Measurements from ENCODE around the gene FDX2.
"Not testable (repeated sequence)": the region's sequence is repeated elsewhere in the genome, so short reads cannot be mapped to it uniquely, and the experiment has no call there.

Gene FDX2

DNA sequence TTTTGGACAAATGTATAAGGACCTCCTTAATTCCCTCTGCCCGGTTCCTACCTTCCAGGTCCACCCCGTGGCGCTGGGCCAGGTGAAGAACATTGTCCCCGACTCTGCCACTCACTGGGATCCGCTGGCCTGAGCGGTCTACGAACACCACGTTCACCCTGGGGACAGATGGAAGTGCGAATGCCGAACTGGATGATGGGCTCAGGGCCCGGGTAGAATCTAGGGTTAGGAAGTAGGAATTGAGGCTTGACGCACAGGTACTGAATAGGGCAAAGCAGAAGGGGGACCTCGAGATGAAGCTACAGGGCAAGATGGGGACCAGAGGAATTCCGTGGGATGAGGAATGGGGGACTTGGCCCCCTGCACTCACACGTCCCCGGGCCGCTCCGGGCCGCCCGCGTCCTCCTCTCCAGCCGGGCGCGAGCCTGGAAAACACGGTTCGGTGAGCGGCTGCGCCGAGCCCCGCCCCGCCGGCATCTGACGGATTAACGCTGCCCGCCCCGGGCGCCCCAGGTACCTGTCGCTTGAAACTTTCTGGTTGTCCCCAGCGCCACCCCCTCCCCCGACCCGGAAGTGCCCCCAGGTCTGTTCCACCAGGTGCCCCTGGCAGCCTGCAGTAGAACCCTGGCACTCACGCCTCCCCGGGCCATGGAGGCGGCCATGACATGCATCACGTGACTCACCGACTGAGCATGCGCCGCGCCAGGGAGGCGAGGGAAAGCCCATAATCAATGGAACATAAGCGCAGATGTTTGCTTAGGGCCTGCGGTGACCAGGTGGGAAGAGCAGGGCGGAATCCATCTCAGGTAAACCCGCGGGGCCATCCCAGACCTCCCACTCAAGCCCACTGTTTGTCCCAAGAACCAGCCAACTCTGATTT, at the start of gene FDX2:
TSS of gene FDX2 (minus strand) at position 681 of the 880 bp plus-strand sequence. CDS start at position 662, 19 bp downstream.
- no peak for DNase-seq

DNA sequence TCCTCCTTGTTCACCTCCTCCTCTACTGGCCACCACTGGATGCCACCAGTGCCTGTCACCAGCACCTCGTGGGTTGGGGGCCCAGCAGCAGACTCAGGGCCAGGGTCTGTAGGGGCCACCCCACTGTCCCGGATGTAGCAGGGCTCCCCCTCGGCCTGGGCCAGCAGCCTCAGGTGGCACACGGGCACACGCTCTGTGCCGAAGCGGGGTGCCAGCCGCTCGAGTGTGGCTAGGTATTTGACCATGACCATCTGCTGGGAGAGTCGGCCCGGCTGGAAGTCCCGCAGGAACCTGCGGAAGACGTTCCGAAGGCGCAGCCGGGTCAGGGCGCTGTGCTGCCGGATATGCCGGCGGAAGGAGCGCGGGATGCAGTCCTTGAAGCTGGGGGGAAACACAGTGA, 49.7 kb upstream of the FDX2 start:
- DNase-seq: no peak

DNA sequence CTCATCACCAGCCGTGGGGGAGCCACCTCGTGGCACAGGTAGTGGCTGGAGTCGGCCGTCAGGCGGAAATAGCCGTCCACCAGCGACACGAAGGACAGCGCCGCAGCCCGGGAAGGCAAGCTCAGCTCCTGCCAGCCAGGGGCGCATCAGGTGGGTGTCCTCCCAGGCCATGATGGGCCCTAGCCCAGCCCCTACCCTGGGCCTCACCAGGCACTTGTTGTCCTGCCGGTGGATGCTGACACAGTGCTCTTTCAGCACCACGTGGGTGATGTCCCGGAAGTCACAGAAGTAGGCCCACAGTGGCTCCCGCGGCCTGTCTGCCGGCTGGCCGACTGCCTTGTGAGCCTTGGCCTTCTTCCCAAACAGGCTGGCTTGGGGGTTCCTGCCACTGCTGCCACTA, 48.8 kb upstream of the FDX2 start:
- DNase-seq: no peak

GRCh38 chr19:10363789-10364281, 48.0 kb upstream of the FDX2 start:
- no peak for DNase-seq

GRCh38 chr19:10362259-10362658, 46.4 kb upstream of the FDX2 start:
- DNase-seq: no peak

- DNase-seq: no peak
These were observed 45.8 kb upstream of the FDX2 start for GRCh38 chr19:10361569-10362011.

DNA sequence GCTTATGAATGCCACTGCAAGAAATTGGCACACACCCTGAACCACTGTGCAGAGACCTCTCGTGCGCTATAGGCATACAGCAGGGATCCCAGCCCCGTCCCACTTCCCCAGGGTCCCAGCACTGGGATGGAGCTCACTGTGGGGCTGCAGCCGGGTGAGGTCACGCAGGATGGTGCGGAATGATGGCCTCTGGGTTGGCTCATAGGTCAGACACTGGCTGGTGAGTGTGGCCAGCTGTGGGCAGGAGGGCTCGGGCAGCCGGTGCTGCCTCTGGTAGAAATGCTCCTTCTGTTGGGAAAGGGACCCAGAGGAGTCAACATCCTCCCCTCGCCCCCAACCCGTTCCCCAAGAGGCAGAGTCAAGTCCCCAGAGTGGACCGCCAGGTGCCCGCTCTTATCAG, 40.6 kb upstream of the FDX2 start:
- no peak for DNase-seq

DNA sequence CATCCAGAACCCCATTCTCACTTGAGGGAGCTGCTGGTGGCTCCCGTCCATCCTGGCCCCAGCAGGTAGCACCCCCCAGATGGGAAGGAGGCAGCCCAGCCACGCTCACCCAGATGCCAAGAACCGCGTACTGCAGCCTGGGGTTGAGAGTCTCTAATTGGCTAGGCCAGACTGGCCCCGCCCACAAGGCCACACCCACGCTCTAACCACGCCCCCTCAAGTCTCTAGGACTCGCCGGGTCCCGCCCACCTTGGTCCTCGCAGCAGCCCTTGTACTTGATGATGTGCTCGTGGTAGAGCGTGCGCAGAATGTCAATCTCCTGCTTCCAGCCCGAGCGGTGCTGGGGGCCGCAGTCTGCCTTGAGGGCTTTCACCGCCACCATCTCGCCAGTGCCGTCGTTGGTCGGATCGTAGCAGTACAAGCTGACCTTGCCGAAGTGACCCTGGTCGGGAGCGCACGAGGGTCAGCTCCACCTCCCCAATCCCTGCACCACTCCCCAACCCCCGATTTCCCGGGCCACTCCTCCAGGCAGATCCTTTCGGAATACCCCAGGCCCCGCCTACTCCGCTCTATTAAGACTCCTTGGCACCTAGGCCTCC, 38.1 kb upstream of the FDX2 start:
- no peak for DNase-seq

DNA sequence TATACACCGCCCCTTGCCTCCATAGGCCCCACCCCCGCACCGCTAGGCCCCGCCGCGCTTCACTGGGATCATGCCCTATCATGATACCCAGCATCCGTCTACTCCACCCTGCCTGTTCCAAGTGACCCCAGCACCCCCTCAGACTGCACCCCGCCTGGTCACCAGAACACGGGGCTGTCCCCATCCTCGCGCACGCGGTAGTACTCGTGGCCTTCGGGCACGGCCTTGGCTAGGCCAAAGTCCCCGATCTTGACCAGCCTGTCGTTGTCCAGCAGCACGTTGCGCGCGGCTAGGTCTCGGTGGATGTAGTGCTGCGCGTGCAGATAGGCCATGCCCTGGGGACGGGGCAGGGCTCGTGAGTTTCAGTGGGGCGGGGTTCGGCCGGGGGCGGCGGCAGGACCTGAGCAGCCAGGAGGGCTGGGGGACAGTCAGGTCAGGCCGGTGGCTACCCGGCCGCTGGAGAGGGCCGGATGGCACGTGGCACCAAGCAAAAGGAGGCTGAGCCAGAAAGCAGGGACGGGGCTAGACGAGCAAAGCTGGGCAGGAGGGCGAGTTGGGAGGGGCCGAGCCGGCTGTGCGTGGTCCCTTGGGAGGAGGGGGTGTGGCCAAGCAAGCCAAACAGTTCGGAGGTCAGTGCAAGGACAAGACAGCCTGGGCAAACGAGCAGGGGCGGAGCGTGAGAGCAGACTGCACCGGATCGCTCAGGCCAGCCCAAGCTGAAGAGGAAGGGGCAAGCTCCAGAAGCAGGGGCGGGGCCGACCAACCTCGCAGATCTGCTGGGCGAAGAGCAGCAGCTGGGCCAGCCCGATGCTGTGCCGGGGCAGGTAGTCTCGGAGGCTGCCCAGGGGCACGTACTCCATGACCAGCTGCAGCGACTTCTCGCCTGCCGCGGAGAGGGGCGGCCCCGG, 37.2 kb upstream of the FDX2 start:
- DNase-seq: no peak

- no peak for DNase-seq
These were observed 30.7 kb upstream of the FDX2 start for GRCh38 chr19:10346509-10346908.

- DNase-seq: no peak
These were observed 29.0 kb upstream of the FDX2 start for GRCh38 chr19:10344780-10345179.

GRCh38 chr19:10343495-10343894, 27.7 kb upstream of the FDX2 start:
- DNase-seq: no peak

DNA sequence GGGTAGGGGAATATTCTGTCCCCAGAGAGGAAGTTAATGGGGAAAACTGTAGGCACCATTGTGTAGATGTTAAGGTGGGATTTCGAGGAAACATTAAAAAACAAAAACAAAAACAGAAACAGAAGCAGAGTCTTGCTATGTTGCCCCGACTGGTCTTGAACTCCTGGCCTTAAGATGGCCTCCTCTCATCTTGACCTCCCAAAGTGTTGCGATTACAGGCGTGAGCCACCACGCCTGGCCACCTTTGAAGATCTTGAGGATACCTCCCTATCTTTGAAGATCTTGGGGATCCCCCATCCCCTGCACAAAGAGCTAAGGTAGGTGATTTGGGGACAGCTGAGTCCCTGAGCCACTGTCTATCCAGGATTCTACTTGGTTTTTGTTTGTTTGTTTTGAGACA, 24.2 kb upstream of the FDX2 start:
- DNase-seq: no peak

- no peak for DNase-seq
These were observed 23.7 kb upstream of the FDX2 start, which contains the start of gene ICAM3 for GRCh38 chr19:10339380-10339960. TSS of gene ICAM3 (minus strand) at chr19:10339624. CDS start at chr19:10339614, 10 bp downstream.

DNA sequence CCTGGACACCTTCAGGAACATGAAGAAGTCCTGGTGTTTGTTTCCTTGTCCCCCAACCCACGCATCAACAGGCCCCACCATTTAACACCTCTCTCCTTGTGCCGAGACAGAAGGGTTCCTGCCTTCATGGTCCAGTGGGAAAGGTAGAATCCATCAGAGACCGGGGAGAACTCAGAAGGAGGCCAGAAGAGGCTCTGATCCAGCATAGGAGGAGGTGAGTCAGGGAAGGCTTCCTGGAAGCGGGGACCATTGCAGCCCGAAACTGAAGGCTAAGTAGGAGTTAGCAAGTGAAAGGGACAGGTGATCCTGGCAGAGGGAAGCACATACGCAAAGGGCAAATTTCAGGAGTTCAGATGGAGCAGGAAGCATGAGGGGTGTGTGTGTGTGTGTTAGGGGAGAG, 23.1 kb upstream of the FDX2 start:
- no peak for DNase-seq

GRCh38 chr19:10336725-10337124, 20.9 kb upstream of the FDX2 start:
- DNase-seq: not testable (repeated sequence)

GRCh38 chr19:10335352-10335985, 19.7 kb upstream of the FDX2 start:
- no peak for DNase-seq

DNA sequence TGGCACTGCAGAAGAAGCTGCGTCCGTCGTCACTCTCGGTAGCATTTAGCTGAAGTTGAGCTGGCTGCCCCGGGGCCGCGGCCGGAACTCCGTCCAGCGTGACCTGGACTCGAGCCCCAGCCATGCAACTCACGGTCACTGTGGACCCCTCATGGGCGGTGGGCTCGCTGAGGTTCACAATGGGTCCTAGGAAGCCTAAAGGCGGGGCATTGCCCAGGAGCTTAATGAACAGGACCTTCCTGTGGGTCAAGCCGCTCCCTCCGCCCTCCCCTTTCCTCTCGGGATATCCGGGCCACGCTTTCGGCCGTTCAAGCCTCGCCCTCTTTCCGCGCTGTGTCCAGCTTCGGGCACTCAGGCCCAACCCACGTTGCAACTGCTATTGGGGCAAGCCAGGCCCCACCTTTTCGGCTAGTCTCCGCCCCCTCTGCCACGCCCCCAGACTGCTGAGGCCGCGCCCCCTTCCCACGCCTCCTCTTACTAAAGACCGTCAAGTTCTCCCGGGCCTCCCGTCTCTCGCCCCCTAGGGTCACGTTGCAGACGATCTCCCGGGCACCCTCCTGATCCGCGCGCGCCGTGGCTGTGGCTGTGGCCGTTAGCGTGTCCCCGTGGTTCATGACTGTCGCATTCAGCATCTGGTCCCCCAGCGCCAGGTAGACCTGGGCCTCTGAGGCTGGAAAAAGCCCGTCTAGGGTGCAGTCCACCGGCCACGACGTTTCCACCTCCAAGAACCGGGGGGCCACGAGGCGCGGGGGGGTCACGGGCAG, 19.0 kb upstream of the FDX2 start:
- no peak for DNase-seq

DNA sequence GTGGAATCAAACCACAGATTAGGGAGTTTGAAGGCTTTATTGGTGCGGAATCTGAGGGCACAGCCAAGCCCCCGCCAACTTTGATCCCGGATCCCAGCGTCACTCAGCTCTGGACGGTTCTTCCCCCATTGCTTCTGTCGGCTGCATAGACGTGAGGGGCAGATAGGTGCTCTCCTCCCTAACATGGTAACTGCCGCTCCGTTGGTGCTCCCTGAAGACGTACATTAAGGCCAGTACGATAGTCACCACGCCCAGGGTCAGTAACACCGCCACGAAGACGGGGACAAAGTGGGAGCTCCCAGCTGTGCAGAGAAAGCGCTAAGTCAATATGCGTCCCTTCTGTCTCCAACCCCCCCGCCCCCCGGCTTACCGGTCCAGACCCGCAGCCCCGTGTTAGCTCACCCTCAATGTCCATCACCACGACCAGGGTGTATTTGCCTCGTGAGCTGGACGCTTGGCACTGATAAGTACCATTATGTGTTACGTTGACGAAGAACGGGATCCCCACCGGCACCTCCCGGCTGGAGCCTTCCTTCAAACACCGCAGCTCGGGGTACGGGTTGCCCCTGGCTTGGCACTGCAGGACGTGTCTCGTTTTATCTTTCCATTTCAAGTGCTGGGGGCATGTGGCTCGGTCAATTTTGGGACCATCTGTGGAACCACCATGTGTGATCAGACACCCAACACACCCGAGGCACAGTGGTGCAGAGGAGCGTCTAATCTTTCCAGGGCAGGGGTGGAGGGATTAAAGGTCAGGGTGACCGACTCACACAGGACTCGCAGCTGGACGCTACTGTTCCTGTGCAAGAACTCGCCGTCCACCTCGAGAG, 18.2 kb upstream of the FDX2 start:
- DNase-seq: no peak
